ENCODE results near the gene CCBE1. TPM values are rescaled to one million over a fixed set of nuclear protein-coding genes. Genes with fewer than 3 reads are reported as not detected.
A peak's percentile ranks its signal among the peaks of the same experiment; 100 is the strongest.

CCBE1 gene
- total RNA-seq, 1 experiment from 2014 or later: 28.9 TPM

- H3K27ac Mint-ChIP-seq (ENCODE audit: low read depth, unreplicated experiment): no peak overlapping the region
Observed at GRCh38 chr18:59539108-59539507, 158.1 kb downstream of the CCBE1 start.

GRCh38 chr18:59537579-59537978, 159.6 kb downstream of the CCBE1 start:
- no peaks in the 10 kb centered on the region for H3K36me3 Mint-ChIP-seq (ENCODE audit: insufficient read depth, unreplicated experiment)
- no peak overlapping the region for H3K27ac Mint-ChIP-seq (ENCODE audit: low read depth, unreplicated experiment)
- H3K9me3 Mint-ChIP-seq (ENCODE audit: unreplicated experiment): no peaks in the 10 kb centered on the region
- H3K4me3 Mint-ChIP-seq (ENCODE audit: unreplicated experiment): no peak overlapping the region
- peaks cover 8% of the 10 kb centered on the region for H3K4me1 Mint-ChIP-seq (ENCODE audit: insufficient read depth, unreplicated experiment)
- ChIA-PET CTCF (interaction anchor here (1.2 kb wide), 1 partner anchor 67 kb away, joined by 4 read pairs; no protein-coding TSS in a partner anchor), POLR2A (interaction anchor here (0.6 kb wide), 1 partner anchor 28 kb away, joined by 4 read pairs; no protein-coding TSS in a partner anchor)
- no peak for DNase-seq (ENCODE audit: unreplicated experiment)
- no peaks in the 10 kb centered on the region for H3K27me3 Mint-ChIP-seq (ENCODE audit: insufficient read depth, unreplicated experiment)
- intact Hi-C loops (cut with micrococcal nuclease): no loop called here
- TF ChIP-seq, protein P1, sequence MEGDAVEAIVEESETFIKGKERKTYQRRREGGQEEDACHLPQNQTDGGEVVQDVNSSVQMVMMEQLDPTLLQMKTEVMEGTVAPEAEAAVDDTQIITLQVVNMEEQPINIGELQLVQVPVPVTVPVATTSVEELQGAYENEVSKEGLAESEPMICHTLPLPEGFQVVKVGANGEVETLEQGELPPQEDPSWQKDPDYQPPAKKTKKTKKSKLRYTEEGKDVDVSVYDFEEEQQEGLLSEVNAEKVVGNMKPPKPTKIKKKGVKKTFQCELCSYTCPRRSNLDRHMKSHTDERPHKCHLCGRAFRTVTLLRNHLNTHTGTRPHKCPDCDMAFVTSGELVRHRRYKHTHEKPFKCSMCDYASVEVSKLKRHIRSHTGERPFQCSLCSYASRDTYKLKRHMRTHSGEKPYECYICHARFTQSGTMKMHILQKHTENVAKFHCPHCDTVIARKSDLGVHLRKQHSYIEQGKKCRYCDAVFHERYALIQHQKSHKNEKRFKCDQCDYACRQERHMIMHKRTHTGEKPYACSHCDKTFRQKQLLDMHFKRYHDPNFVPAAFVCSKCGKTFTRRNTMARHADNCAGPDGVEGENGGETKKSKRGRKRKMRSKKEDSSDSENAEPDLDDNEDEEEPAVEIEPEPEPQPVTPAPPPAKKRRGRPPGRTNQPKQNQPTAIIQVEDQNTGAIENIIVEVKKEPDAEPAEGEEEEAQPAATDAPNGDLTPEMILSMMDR (IDR thresholded peaks at IDR 0.05; ENCODE audit: unreplicated experiment): no peak
- no TSS peak for BruUV-seq (replicated peaks)

More at GRCh38 chr18:59539108-59539507, 158.1 kb downstream of the CCBE1 start:
- Mint-ChIP-seq H3K27me3 (ENCODE audit: insufficient read depth, unreplicated experiment) (no peaks in the 10 kb centered on the region), H3K4me1 (ENCODE audit: insufficient read depth, unreplicated experiment) (peaks cover 8% of the 10 kb centered on the region), H3K36me3 (ENCODE audit: insufficient read depth, unreplicated experiment) (no peaks in the 10 kb centered on the region), H3K9me3 (ENCODE audit: unreplicated experiment) (no peaks in the 10 kb centered on the region), H3K4me3 (ENCODE audit: unreplicated experiment) (no peak overlapping the region)
- intact Hi-C loops (cut with micrococcal nuclease): no loop called here
- no TSS peak for BruUV-seq (replicated peaks)
- TF ChIP-seq, protein P1 (IDR thresholded peaks at IDR 0.05; ENCODE audit: unreplicated experiment): no peak
- ChIA-PET POLR2A (no interaction called here), CTCF (no interaction called here)
- DNase-seq (ENCODE audit: unreplicated experiment): no peak

DNA sequence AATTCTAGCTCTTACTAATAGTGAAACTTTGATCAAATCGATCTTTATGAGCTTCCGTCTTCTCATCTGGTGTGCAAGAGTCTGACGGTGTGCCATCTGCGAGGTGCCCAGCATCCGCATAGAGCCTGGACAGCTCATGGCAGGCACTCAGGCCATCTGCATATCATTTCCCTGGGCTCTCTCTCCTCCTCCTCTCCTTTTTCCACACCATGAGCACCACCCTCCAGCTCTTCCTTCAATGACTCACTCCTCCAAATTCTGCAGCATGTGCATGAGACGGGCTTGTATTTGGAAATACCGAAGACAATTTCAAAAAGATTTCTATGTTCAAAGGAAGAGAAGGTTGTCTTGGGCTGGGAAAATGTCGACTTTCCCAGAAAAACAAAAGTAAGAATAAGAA, 161.1 kb downstream of the CCBE1 start:
- Mint-ChIP-seq H3K4me1 (ENCODE audit: insufficient read depth, unreplicated experiment) (peaks cover 8% of the 10 kb centered on the region), H3K4me3 (ENCODE audit: unreplicated experiment) (no peak overlapping the region), H3K27ac (ENCODE audit: low read depth, unreplicated experiment) (peak overlapping the region; percentile 6), H3K36me3 (ENCODE audit: insufficient read depth, unreplicated experiment) (no peaks in the 10 kb centered on the region), H3K27me3 (ENCODE audit: insufficient read depth, unreplicated experiment) (no peaks in the 10 kb centered on the region), H3K9me3 (ENCODE audit: unreplicated experiment) (no peaks in the 10 kb centered on the region)
- POLR2A ChIA-PET: interaction anchor here (0.7 kb wide), 1 partner anchor 129 kb away, joined by 3 read pairs; no protein-coding TSS in a partner anchor
- intact Hi-C loops (cut with micrococcal nuclease): no loop called here
- TF ChIP-seq, protein P1 (IDR thresholded peaks at IDR 0.05; ENCODE audit: unreplicated experiment): no peak
- no peak for DNase-seq (ENCODE audit: unreplicated experiment)
- no TSS peak for BruUV-seq (replicated peaks)
- CTCF ChIA-PET: interaction anchor here (0.6 to 0.8 kb wide), 3 partner anchors 45 to 302 kb away, joined by 3 to 4 read pairs (median 3); no protein-coding TSS in a partner anchor

- H3K4me3 Mint-ChIP-seq (ENCODE audit: unreplicated experiment): no peak overlapping the region
- ChIA-PET POLR2A (interaction anchor here (0.8 kb wide), 1 partner anchor 245 kb away, joined by 3 read pairs; no protein-coding TSS in a partner anchor), CTCF (interaction anchor here (0.6 kb wide), 1 partner anchor 452 kb away, joined by 5 read pairs; no protein-coding TSS in a partner anchor)
- intact Hi-C loops (cut with micrococcal nuclease): no loop called here
- H3K36me3 Mint-ChIP-seq (ENCODE audit: insufficient read depth, unreplicated experiment): no peaks in the 10 kb centered on the region
- no TSS peak for BruUV-seq (replicated peaks)
- H3K4me1 Mint-ChIP-seq (ENCODE audit: insufficient read depth, unreplicated experiment): no peaks in the 10 kb centered on the region
- TF ChIP-seq, protein P1 (IDR thresholded peaks at IDR 0.05; ENCODE audit: unreplicated experiment): no peak
- no peaks in the 10 kb centered on the region for H3K27me3 Mint-ChIP-seq (ENCODE audit: insufficient read depth, unreplicated experiment)
- DNase-seq (ENCODE audit: unreplicated experiment): no peak
- H3K27ac Mint-ChIP-seq (ENCODE audit: low read depth, unreplicated experiment): no peak overlapping the region
- no peaks in the 10 kb centered on the region for H3K9me3 Mint-ChIP-seq (ENCODE audit: unreplicated experiment)
Observed at GRCh38 chr18:59535055-59535454, 162.2 kb downstream of the CCBE1 start.
